Neural progenitor cell (in vitro differentiated cells): Measurements from ENCODE around the gene H6PD.

Source experiments
- EZH2 ChIP-seq: fragments of 200-600 bp; sonication (generic); IDR thresholded peaks from 2 replicates; pipeline ENCODE4 v1.6.1; 2017; ENCODE audit warnings: antibody characterized with exemption, mild to moderate bottlenecking, moderate library complexity
- EZH2phosphoT487 ChIP-seq: fragments of 200-600 bp; sonication (generic); IDR thresholded peaks from 2 replicates; pipeline ENCODE4 v1.6.1; 2017; ENCODE audit warnings: antibody characterized with exemption
- TF ChIP-seq, protein P1 (sequence below): fragments of 200-600 bp; sonication (generic); IDR thresholded peaks from 2 replicates; pipeline ENCODE4 v1.5.1; 2017; ENCODE audit warnings: antibody characterized with exemption, mild to moderate bottlenecking

DNA sequence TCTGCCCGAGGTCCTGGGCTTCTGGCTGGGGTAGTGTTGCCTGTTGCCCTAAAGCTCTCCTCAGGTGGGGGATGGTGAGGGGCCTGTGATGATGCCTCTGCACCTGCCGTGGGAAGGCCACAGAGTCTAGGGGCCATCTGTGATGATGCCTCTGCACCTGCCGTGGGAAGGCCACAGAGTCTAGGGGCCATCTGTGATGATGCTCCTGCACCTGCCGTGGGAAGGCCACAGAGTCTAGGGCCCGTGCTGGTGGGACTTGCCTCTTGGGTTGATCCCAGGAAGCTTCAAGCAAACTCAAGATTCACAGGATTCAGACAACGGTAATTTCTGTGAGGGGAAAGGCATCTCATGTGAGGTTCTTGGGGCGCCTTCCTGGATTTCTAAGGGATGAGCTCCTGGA lies 75.4 kb downstream of the H6PD start:
- TF ChIP-seq, protein P1, sequence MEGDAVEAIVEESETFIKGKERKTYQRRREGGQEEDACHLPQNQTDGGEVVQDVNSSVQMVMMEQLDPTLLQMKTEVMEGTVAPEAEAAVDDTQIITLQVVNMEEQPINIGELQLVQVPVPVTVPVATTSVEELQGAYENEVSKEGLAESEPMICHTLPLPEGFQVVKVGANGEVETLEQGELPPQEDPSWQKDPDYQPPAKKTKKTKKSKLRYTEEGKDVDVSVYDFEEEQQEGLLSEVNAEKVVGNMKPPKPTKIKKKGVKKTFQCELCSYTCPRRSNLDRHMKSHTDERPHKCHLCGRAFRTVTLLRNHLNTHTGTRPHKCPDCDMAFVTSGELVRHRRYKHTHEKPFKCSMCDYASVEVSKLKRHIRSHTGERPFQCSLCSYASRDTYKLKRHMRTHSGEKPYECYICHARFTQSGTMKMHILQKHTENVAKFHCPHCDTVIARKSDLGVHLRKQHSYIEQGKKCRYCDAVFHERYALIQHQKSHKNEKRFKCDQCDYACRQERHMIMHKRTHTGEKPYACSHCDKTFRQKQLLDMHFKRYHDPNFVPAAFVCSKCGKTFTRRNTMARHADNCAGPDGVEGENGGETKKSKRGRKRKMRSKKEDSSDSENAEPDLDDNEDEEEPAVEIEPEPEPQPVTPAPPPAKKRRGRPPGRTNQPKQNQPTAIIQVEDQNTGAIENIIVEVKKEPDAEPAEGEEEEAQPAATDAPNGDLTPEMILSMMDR, result no peak
- no peak for TF ChIP-seq EZH2
- no peak for TF ChIP-seq EZH2phosphoT487
